ENCODE results near the gene DNAH1.

- TF ChIP-seq CTCF (IDR thresholded peaks at IDR 0.05 in 4 of 5, conservative IDR thresholded peaks at IDR 0.05 in 1 of 5) (no peak), POLR2A (IDR thresholded peaks at IDR 0.05) (no peak)
Measured at GRCh38 chr3:52357151-52358080, 41.3 kb downstream of the DNAH1 start.
